A549 (cell line): ENCODE results near the gene KLHDC8A. TPM values are rescaled to one million over a fixed set of nuclear protein-coding genes. Genes with fewer than 3 reads are reported as not detected.
"Not testable (repeated sequence)": the region's sequence is repeated elsewhere in the genome, so short reads cannot be mapped to it uniquely, and the experiment has no call there.

ENCODE experiments used
- ATAC-seq, 2 experiments: fragments of 200-7000 bp in 1 of 2; fragments of >200 bp in 1 of 2; cut with Nextera tagmentation in 1 of 2; cut with Tn5 transposase in 1 of 2; 3 replicates each; pipeline versions ENCODE4 v1.8.0 to v1.9.1; 2018 to 2020; ENCODE audit warnings: mild to moderate bottlenecking in 1 of 2, moderate library complexity in 1 of 2
- CTCF ChIA-PET: fragments of 300-600 bp; sonication (Branson Sonifier 250); formaldehyde crosslinking; extraction: SDS; loops from one replicate; lab custom pipeline; 2021; ENCODE audit warnings: antibody characterized with exemption, inconsistent platforms; lab: Yijun Ruan, JAX
- POLR2A ChIA-PET: fragments of 350-600 bp; formaldehyde crosslinking; extraction: SDS; loops from one replicate; lab custom pipeline; 2021; ENCODE audit warnings: antibody characterized with exemption, inconsistent platforms; lab: Yijun Ruan, JAX
- DNase-seq, 2 experiments: peaks; one replicate each; pipeline versions ENCODE4 v3.0.0 to v3.0.0-alpha.2; 2011 to 2016; ENCODE audit warnings: low read depth in 1 of 2, low spot score in 1 of 2
- FAIRE-seq: peaks from 2 replicates; lab custom pipeline; 2011; peaks lifted over from hg19 to GRCh38; lab: Jason Lieb, UNC
- H3K27ac ChIP-seq, 2 experiments: fragments of >200 bp; sonication (Bioruptor Twin); formaldehyde crosslinking; 3 replicates each; pipeline ENCODE4 v1.5.1; 2016 to 2017
- H3K4me1 ChIP-seq: fragments of >200 bp; sonication (Bioruptor Twin); formaldehyde crosslinking; 3 replicates; pipeline ENCODE4 v1.6.1; 2016
- H3K4me2 ChIP-seq: fragments of >200 bp; sonication (Bioruptor Twin); formaldehyde crosslinking; 3 replicates; pipeline ENCODE4 v1.6.1; 2016
- H3K4me3 ChIP-seq: fragments of >200 bp; sonication (Bioruptor Twin); formaldehyde crosslinking; 3 replicates; pipeline ENCODE4 v1.5.1; 2016
- H3K9me3 ChIP-seq: fragments of >200 bp; sonication (Bioruptor Twin); formaldehyde crosslinking; 3 replicates; pipeline ENCODE4 v1.6.1; 2016
- BCL3 ChIP-seq: fragments of >200 bp; sonication (Bioruptor Twin); formaldehyde crosslinking; IDR thresholded peaks from 3 replicates; pipeline ENCODE4 v1.6.1; 2016
- CBX8 ChIP-seq: fragments of 200-600 bp; sonication (generic); IDR thresholded peaks from 2 replicates; pipeline ENCODE4 v1.6.1; 2016
- CEBPB ChIP-seq, 2 experiments: fragments of >200 bp in 1 of 2; sonication (Bioruptor Twin) in 1 of 2; formaldehyde crosslinking in 1 of 2; IDR thresholded peaks; 2 replicates each; pipeline ENCODE4 v1.6.1; 2012 to 2016
- E2F6 ChIP-seq: IDR thresholded peaks from 2 replicates; pipeline ENCODE4 v1.6.1; 2012; ENCODE audit warnings: low read depth, borderline replicate concordance
- EHMT2 ChIP-seq: fragments of 200-600 bp; sonication (generic); IDR thresholded peaks from 2 replicates; pipeline ENCODE4 v1.6.1; 2016; ENCODE audit warnings: antibody characterized with exemption, low read depth, mild to moderate bottlenecking, moderate library complexity
- ESRRA ChIP-seq: fragments of 150-350 bp; IDR thresholded peaks from 2 replicates; pipeline ENCODE4 v1.6.1; 2014; ENCODE audit warnings: mild to moderate bottlenecking, low read length, borderline replicate concordance
- FOSB ChIP-seq: fragments of 250-450 bp; sonication (Bioruptor Pico); IDR thresholded peaks from 2 replicates; pipeline ENCODE4 v1.5.0; 2020; ENCODE audit warnings: mild to moderate bottlenecking, moderate library complexity
- FOSL2 ChIP-seq, 2 experiments: fragments of 450-650 bp in 1 of 2; fragments of >200 bp in 1 of 2; sonication (Bioruptor Twin) in 1 of 2; formaldehyde crosslinking; IDR thresholded peaks; 2 replicates each; pipeline versions ENCODE4 v1.5.0 to v1.6.1; 2016 to 2020; ENCODE audit warnings: mild to moderate bottlenecking in 1 of 2, moderate library complexity in 1 of 2
- GATA3 ChIP-seq: IDR thresholded peaks from 2 replicates; pipeline ENCODE4 v1.6.1; 2012; ENCODE audit warnings: borderline replicate concordance
- HDAC2 ChIP-seq: fragments of 200-600 bp; sonication (generic); IDR thresholded peaks from 2 replicates; pipeline ENCODE4 v1.6.1; 2016
- HES2 ChIP-seq: fragments of >200 bp; sonication (Bioruptor Twin); formaldehyde crosslinking; IDR thresholded peaks from 2 replicates; pipeline ENCODE4 v1.6.1; 2016
- HEYL ChIP-seq: fragments of 250-450 bp; sonication (Bioruptor Pico); IDR thresholded peaks from 2 replicates; pipeline ENCODE4 v1.8.0; 2021; ENCODE audit warnings: mild to moderate bottlenecking, moderate library complexity
- HOXB13 ChIP-seq: fragments of 250-450 bp; sonication (Bioruptor Pico); IDR thresholded peaks from 2 replicates; pipeline ENCODE4 v1.5.0; 2020; ENCODE audit warnings: low read depth, mild to moderate bottlenecking, moderate library complexity
- MAX ChIP-seq: IDR thresholded peaks from 2 replicates; pipeline ENCODE4 v1.6.1; 2012
- NR3C1 ChIP-seq: fragments of >200 bp; sonication (Bioruptor Twin); formaldehyde crosslinking; IDR thresholded peaks from 3 replicates; pipeline ENCODE4 v1.6.1; 2017
- PBX3 ChIP-seq: IDR thresholded peaks from 2 replicates; pipeline ENCODE4 v1.6.1; 2012
- PHF8 ChIP-seq: fragments of 200-600 bp; sonication (generic); IDR thresholded peaks from 2 replicates; pipeline ENCODE4 v1.6.1; 2016; ENCODE audit warnings: low read depth, mild to moderate bottlenecking, antibody characterized with exemption, moderate library complexity, borderline replicate concordance
- POLR2AphosphoS2 ChIP-seq: conservative IDR thresholded peaks from 2 replicates; pipeline ENCODE4 v1.6.1; 2012; ENCODE audit warnings: low read length, improper control_type of control experiment, inconsistent platforms
- RCOR1 ChIP-seq: fragments of 150-350 bp; IDR thresholded peaks from 2 replicates; pipeline ENCODE4 v1.6.1; 2014; ENCODE audit warnings: antibody characterized with exemption, low read length, low read depth
- RFX5 ChIP-seq: fragments of 450-650 bp; IDR thresholded peaks from 2 replicates; pipeline ENCODE4 v1.7.1; 2014; ENCODE audit warnings: antibody characterized with exemption, mild to moderate bottlenecking, moderate library complexity
- TFCP2L1 ChIP-seq: fragments of 250-450 bp; sonication (Bioruptor Pico); IDR thresholded peaks from 2 replicates; pipeline ENCODE4 v1.5.0; 2021; ENCODE audit warnings: mild to moderate bottlenecking
- TP53 ChIP-seq: fragments of 250-450 bp; sonication (Bioruptor Pico); IDR thresholded peaks from 2 replicates; pipeline ENCODE4 v1.5.0; 2021; ENCODE audit warnings: mild to moderate bottlenecking, moderate library complexity
- USF2 ChIP-seq: fragments of 450-650 bp; IDR thresholded peaks from 2 replicates; pipeline ENCODE4 v1.6.1; 2014; ENCODE audit warnings: antibody characterized with exemption
- ZFP36 ChIP-seq: fragments of 450-650 bp; IDR thresholded peaks from 2 replicates; pipeline ENCODE4 v1.6.1; 2014; ENCODE audit warnings: borderline replicate concordance; ENCODE audit not compliant: partially characterized antibody
- ZNF302 ChIP-seq: fragments of 250-450 bp; sonication (Bioruptor Pico); IDR thresholded peaks from 2 replicates; pipeline ENCODE4 v1.9.0; 2021; ENCODE audit warnings: inconsistent platforms, mild to moderate bottlenecking, moderate library complexity
- ZSCAN20 ChIP-seq: fragments of 250-450 bp; sonication (Bioruptor Pico); IDR thresholded peaks from 2 replicates; pipeline ENCODE4 v1.8.0; 2022; ENCODE audit warnings: mild to moderate bottlenecking, moderate library complexity
- WGBS: methylation state at CpG from one replicate; pipeline ENCODE4 v1.1.6; 2017; ENCODE audit errors: missing lambda C conversion rate; 5-methylcytosine and 5-hydroxymethylcytosine counted together
- polyA plus RNA-seq, 4 experiments: library from polyadenylated mRNA; depleted of rRNA in 3 of 4; stranded (reverse); fragments of >200 nt; fragmentation: RNase III in 1 of 4; extraction: RNeasy Plus Mini Kit Qiagen cat#74134 plus additional on column Dnase treatment in 1 of 4; gene quantifications; 2 replicates in 3 of 4; 3 replicates in 1 of 4; pipeline ENCODE4 v1.2.3, GENCODE V29; 2011 to 2017

The KLHDC8A gene
- polyA plus RNA-seq, 2 of the 4 experiments (the other 2 are of a cell fraction), result 0.34 to 0.40 TPM

GRCh38 chr1:205387845-205388244, 31.1 kb upstream of the KLHDC8A start:
- no peak for FAIRE-seq
- Histone ChIP-seq H3K4me3 (no peak overlapping the region), H3K9me3 (no peaks in the 10 kb centered on the region), H3K27ac (no peak overlapping the region), H3K4me1 (no peaks in the 10 kb centered on the region), H3K4me2 (no peak overlapping the region)
- TF ChIP-seq POLR2AphosphoS2 (no peak), GATA3 (no peak), ZSCAN20 (no peak), MAX (no peak), USF2 (no peak), PBX3 (no peak), ZFP36 (no peak), HOXB13 (CRISPR knock-in tag) (no peak), TFCP2L1 (CRISPR knock-in tag) (no peak), HDAC2 (no peak), HES2 (no peak), CBX8 (no peak), EHMT2 (no peak), RFX5 (no peak), ESRRA (no peak), BCL3 (no peak)
- WGBS, result 81% methylated on average over 2 of the region's 2 CpGs
- CTCF ChIA-PET, result interaction anchor here (0.8 to 5.9 kb wide), 6 partner anchors 9 to 136 kb away, joined by 3 to 29 read pairs (median 18); no protein-coding TSS in a partner anchor
- ATAC-seq, result no peak
- DNase-seq, result no peak
- POLR2A ChIA-PET, result no interaction called here

- CTCF ChIA-PET, result interaction anchor here (1.9 to 5.4 kb wide), 2 partner anchors 14 to 29 kb away, joined by 8 to 30 read pairs; no protein-coding TSS in a partner anchor
- ATAC-seq, result not testable (repeated sequence)
- 62% methylated on average over 3 of the region's 3 CpGs for WGBS
These were observed 26.3 kb upstream of the KLHDC8A start for GRCh38 chr1:205382990-205383389.

GRCh38 chr1:205382561-205382960, 25.8 kb upstream of the KLHDC8A start:
- DNase-seq (no peak), FAIRE-seq (no peak), ATAC-seq (no peak)
- ChIA-PET POLR2A (no interaction called here), CTCF (interaction anchor here (1.9 to 5.4 kb wide), 2 partner anchors 14 to 28 kb away, joined by 8 to 30 read pairs; no protein-coding TSS in a partner anchor)
- Histone ChIP-seq H3K4me1 (no peaks in the 10 kb centered on the region), H3K4me2 (no peak overlapping the region), H3K4me3 (no peak overlapping the region), H3K9me3 (no peaks in the 10 kb centered on the region), H3K27ac (no peak overlapping the region)
- TF ChIP-seq EHMT2 (no peak), FOSB (CRISPR knock-in tag) (no peak), HES2 (no peak), GATA3 (no peak), CEBPB (IDR thresholded peaks at IDR 0.05) (no peak), HEYL (no peak), TP53 (CRISPR knock-in tag) (no peak), E2F6 (no peak), RCOR1 (no peak), TFCP2L1 (CRISPR knock-in tag) (no peak), PHF8 (no peak), ZNF302 (CRISPR knock-in tag) (no peak), FOSL2 (IDR thresholded peaks at IDR 0.05) (no peak), FOSL2 (CRISPR knock-in tag; IDR thresholded peaks at IDR 0.05) (no peak), NR3C1 (no peak)
- WGBS, result 70% methylated on average over 4 of the region's 4 CpGs

More at GRCh38 chr1:205382990-205383389, 26.3 kb upstream of the KLHDC8A start:
- H3K4me2 ChIP-seq, FAIRE-seq, H3K4me1 ChIP-seq, H3K27ac ChIP-seq, H3K4me3 ChIP-seq, POLR2A ChIA-PET, H3K9me3 ChIP-seq, DNase-seq: not testable (repeated sequence)
